Measurements from ENCODE around the gene ABHD8. TPM values are rescaled to one million over a fixed set of nuclear protein-coding genes. Genes with fewer than 3 reads are reported as not detected.

The ABHD8 gene
- polyA plus RNA-seq, 1 donor = 7.2 TPM

DNA sequence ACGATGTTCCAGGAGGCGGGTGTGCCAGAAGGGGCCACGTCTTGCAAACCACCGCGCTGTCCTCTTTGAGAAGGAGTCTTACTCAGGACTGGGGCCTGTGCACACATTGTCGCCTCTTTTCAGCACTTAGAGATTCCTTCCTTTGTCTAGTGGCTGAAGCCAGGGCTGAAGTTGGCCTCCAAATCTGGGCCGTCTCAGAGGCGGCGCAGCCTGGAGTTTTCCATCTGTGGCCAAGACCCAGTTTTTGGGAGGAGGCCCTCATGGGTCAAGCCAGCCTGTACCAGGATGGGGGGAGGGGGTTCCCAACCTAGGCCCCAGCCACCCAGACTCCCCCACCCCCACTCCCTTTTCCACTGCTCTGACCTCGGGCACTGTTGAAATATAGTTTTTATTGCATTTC, 19.6 kb upstream of the ABHD8 start:
- DNase-seq = no peak

DNA sequence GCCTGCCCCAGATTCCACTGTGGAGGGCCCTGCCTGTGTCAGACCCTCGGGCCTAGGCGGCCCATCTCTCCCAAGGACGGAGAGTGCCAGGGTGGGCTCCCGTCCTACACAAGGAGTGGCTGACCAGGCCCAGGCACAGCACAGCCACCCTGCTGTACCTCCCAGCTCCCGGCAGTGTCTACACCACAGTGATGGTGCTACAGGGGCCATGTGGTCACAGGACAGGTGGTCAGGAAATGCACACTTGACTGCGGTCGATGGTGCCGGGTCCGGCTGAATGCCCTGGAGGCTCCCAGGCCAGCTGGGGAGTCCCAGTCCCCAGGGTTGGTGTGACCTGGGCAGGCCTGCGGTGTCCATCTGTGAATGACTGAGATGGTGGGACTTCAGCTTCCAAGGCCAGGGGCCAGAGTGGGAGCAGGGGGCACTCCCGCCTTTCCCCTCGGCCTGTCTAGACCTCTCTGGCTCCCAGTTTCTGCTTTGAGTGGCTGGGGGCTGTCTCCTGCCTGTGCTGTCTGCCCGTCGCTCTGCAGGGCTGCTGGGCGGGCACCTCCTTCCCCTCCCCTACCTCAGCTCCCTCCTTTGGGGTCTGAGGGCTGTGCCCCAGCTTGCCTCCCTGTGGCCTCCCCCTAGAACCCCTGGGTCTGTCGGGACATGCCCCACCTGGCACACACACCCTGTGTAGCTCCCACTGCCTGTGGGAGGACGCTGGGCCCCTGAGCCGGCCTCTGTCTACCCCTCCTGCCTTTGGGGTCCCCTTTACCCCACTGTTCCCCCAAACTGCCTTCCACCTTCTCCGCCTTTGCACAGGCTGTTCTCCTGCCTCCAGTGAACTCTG, 18.6 kb upstream of the ABHD8 start:
- no peak for DNase-seq

DNA sequence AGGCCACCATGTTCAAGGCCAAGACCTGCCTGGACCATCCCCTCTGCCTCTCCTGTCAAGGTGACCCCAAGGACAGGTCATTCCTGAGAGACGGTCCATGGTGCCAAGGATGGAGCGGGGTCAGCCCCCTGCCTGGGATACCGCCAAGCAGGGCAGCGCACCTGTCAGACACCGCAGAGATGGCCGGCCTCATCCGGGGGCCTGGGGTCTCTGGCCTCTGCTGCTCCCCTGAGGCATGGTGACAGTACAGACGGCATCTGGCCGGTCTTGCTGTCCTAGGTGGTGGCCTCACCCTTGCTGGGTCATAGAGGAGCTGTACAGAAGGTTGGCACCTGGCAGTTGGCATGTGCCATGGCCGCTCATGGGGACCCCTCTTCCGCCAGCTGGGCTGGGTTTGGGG, 17.2 kb upstream of the ABHD8 start:
- DNase-seq = no peak

DNA sequence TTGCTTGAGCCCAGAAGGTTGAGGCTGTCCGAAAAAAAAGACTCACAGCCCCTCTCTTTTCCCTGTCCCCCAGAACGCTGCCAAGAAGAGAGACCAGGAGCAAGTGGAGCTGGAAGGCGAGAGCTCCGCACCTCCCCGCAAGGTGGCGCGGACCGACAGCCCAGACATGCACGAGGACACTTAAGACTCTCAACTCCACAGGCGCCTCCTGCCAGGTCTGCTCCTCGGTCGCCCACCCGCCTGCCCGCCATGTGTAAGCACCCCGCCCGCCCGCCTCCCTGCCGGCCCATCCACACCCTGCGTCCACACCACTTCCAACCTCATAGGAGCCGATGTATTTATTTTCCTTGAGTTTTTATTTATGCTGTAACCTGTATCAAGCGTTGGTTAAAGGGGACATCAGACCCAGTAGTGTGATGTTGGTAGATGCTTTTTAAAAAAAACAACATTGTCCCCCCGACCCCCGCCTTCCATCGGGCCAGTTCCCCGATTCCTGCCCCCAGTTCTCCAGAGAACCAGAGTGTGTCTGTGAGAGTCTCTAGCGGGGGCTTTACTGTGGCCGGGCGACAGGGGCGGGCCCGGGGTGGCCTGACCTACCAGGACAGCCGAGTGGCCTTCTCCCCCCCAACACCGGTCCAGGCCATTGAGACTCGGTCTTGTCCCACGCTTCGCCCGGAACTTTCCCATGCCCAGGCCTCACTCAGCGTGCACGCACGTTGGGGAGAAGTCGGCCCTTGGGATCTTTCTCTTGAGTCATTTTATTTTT, 16.4 kb upstream of the ABHD8 start:
- no peak for DNase-seq

DNA sequence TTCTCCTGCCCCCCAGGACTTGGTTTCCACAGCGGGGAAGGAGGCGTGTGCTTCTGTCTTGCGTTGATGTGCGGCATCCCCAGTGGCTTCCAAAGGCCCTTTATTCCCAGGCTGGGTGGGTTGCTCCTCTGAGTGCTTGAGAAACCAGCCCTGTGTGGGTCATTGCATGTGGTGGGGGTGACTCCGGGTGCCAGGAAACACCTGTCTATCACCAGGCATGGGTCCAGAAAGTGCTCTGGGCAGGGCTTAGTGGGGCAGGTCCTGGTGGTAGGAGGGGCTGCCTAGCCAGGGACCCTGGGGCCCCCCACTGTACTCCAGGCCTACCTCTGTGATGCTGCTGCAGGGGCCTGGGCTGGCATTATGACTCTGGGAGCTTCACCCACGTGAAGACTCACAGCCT, 15.7 kb upstream of the ABHD8 start:
- no peak for DNase-seq

DNA sequence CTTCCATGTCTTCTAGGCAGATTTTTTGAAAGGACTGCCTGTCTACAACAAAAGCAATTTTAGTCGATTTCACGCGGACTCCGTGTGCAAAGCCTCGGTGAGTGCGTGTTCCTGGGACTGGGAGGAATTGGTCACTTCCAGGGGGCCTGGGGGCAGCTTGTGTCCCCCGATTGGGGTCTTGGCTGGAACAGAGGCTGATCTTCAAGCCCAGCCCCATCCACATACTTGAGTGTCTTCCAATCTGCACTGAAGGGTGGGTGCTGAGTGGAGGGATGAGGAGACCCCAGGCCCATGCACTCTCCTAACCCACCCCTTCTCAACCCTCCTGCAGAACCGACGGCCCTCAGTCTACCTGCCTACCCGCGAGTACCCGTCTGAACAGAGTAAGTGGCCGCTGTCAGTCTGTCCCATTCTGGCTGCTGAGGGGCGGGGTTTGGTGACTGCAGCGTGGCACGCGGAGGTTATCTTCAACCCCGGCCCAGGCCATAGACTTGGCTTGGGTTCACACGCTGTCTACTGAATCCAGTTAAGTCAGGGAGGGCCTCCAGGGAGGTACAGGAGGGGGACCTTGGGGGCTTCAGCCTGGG, 10.9 kb upstream of the ABHD8 start:
- DNase-seq = no peak

DNA sequence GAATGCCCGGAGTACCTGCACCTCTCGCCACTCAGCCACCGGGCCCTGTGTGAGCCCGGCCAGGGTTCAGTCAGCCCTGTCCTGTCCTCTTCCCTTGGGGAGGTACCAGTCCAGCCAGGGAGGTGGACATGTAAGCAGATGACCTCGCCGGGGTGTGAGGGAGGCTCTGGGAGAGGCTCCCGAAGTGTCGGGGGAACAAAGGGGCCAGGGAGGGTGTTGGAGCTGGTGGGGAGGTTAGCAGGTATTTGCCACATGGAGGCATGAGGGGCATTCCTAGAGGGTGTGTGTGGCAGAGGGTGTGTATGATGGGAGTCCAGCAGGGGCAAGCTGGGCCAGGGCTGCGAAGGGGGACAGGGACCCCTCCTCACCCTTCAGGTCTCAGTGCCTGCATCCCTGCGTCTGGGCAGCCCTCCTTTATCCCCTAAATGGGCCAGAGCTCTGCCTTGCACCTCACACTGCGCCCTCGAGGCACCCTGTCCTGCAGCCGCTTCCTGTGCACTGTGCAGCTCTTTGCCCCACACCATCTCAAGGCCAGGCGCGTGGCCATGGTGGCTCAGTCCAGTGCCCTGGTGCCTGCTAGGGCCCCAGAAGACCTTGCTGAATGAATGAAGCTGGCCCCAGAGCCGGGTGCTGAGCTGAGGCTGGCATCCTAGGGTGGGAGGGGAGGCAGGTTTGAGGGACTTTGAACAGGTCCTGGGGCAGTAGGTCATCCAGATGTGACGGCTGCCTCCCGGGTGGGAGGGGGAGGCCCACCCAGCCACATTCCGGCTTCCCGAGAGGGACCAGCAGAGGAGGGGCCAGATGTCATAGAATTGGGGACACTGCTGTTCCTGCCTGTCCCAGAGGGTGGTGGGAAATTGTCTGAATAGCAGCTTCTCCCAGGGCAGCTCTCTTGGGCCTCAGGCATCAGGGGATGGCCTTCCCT, 9.2 kb upstream of the ABHD8 start:
- no peak for DNase-seq

DNA sequence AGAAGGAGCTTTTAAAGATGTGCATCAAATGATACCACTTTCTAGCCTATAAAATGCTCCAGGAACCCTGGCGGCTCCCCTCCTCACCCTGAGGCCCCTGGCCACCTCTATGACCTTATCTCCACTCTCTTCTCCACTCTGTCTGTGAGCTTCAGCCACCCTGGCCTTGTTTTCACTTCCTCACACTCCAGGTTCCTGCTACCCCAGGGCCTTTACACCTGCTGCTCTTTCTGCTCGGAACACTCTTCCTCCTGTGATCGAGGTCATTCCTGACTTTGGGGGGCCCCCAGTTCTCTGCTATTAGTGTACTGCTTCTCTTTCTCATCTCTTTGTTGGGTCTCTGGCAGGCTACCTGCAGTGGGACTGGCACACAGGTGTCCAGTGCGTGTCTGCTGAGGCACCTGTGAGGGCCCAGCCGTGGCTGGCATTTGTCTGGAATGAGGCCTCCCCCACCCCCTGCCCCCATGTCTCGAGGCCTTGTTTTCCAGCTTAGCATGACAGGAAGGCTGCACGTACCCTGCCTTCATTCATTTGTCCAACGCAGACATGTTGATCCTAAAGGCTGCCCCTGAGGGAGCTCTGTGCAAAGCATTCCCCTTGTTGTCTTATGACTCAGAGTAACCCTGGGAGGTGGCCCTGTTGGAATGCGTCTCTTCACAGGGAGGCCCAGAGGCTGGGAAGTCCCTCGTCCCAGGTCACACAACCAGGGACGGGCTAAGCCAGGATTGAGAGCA, 8.4 kb upstream of the ABHD8 start:
- no peak for DNase-seq

DNA sequence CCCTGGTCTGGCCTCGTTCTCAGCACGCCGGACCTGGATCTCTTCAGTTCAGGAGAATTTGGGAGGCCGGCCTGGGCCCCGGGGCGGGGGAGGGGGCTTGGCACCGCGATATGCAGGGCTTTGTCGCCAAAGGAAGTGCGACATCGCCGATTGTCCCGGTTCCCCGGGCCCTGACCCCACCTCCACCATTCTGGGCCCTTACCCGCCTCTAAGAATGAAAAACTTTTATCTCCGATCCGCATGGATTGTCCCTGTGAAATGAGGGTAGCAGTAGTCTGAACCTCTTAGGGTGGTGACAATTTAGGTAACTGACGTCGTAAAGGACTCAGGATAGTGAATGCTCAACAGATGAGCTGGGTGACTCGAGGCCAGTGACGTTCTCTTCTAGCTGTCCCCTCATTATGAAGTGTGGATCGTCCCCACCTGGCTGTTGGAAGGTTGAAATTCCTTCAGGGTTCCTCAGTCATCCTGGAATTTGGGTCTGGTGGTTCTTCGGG, 6.8 kb upstream of the ABHD8 start:
- DNase-seq = no peak

DNA sequence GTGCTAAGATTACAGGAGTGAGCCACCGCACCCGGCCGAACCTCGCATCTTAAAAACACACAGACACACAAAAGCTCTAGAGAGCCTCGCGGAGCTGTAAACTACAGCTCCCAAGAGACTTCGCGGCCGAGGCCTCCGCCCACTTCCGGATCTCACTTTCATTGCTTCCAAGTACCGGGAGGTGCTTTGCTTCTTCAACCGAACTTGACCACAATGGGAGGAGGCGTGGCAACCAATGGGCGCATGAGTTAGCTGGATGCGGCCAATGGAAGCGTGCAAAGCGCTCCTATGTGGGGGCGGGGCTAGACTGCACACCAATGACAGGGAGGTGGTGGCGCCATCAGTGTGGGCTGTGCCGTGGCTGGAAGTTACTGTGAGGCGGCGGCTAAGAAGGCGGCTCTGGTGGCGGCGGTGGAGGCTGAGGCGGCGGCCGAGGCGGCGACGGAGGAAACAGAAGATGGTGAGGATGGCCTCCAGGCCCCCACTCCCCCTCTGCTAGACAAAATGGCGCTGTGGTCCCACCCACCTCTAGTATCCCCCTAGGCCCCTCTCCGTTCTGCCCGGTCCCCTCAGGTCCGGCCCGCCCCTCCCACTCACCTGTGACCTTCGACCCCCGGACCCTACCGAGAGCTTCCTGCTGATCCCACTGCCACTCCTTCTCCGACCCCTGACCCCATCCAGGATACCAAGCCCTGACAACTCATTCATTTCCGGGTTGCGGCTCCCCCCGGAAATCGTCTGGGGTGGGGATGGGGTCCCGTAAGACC, 6.2 kb upstream of the ABHD8 start, which contains the start of gene DDA1:
Gene DDA1 (plus strand): TSS at position 366 of the 767 bp plus-strand sequence. CDS start 92 bp downstream, at position 458.
- peak; percentile 99 for DNase-seq

DNA sequence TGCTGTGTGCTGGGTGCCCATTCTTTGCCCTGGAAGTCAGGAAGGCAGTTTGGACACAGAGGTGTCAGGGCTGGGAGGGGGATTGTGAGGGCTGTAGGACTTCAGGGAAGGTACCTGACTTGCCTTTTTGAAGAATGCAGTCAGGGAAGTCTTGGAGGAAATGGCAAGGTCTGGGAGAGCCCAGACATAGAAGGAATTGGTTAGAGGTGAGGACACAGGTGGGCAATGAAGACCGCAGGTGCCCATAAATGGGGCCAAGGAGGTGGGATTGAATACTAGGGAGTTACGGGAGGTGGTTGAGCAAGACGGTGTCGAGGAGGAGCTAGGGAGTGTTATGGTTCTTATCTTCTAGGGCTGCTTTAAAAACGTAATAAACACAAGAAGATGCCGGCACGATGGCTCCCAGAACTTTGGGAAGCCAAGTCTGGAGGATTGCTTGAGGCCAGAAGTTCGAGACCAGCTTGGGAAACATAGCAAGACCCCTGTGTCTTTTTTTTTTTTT, 4.7 kb upstream of the ABHD8 start:
- no peak for DNase-seq

DNA sequence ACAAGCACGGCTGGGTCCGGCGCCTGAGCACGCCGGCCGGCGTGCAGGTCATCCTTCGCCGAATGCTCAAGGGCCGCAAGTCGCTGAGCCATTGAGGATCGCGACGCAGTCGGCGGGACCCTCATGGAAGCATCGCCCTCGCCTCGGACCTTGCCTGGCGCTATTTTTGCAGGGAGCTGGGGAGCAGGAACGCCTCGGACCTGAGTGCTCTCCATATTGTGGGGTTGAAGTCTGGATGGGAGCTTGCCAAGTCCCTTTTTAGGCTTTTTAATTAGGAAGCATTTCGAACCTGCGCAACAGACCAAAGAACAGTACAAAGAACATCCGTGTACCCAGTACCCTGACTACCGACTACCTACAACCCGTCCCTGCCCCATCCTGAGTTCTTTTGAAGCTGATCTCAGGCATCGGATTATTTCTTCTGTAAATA, 3.1 kb upstream of the ABHD8 start:
- no peak for DNase-seq

DNA sequence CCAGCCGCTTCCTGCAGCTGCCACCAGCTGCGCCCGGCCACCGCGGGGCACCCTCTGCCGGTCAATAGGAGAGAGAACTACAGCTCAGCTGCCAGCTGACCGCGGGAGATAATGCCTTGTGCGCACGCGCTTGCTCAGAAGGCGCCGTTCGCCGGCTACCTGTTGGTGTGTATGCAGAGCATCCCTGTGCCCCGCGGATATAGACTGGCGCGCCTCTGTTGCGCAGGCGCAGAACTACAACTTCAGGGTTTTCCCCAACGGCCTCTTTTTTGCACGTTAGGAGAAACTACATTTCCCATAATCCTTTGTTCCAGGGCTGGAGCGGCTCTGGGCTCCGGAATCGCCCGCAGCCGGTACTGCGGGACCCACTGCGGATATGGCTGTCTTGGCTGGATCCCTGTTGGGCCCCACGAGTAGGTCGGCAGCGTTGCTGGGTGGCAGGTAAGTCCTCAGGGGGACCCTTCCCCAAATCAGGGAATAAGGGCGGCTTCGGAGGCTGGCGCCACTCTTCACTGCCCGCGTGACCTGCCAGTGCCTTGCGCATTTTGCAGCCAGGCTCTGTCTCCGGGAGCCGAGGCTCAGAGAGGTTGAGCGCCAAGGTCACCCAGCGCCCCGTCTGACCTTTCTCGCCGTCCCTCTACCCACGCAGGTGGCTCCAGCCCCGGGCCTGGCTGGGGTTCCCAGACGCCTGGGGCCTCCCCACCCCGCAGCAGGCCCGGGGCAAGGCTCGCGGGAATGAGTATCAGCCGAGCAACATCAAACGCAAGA, 2.5 kb upstream of the ABHD8 start, which contains the start of gene MRPL34:
Gene MRPL34 (plus strand): TSS at position 356 of the 768 bp plus-strand sequence. CDS start 21 bp downstream, at position 377.
- peak; percentile 98 for DNase-seq

DNA sequence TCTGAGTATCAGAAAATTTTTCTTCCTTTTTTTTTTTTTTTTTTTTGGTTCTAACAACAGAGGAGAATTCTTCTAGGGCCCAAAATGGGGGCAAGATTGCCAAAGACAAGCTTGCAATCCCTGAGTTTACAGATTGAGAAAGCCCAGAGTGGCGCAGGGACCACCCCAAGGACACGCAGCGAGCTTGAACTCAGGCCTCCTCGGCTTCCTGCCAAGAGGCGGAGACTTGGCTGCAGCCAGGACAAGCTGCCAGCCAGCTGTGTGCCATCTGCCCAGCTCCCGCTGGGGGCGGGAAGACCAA, 1.9 kb upstream of the ABHD8 start:
- no peak for DNase-seq

DNA sequence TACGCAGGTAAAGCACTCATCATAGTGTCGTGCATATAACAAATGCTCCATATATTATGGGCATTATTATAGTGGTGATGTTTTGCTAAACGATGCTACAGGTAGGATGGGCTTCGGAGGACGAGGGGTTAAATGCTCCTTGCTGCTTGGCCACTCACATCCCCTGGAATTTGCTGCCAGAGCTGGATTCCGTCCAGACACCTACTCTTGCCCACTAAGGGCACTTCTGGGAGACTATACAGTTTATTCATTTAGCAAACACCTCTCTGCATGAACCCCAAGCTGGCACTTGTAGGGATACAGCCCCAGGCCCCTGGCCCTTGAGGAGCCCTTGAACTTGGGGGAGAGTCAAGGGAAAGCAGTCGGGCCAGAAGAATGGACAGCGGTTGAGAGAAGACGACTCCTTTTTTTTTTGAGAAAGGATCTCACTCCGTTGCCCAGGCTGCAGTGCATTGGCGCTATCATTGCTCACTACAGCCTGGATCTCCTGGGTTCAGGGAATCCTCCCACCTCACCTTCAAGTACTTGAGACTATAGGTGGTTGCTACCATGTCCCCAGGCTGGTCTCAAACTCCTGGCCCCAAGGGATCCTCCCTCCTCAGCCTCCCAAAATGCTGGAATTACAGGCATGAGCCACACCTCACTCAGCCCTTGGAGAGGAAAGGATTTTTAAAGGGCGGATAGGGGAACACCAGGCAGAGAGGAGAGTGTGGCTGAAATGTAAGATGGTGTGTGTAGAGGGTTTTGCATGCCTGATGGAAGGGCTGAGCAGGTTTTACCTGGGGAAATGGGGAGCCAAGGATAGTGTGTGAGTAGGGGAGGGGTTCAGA, 1.4 kb upstream of the ABHD8 start:
- no peak for DNase-seq

DNA sequence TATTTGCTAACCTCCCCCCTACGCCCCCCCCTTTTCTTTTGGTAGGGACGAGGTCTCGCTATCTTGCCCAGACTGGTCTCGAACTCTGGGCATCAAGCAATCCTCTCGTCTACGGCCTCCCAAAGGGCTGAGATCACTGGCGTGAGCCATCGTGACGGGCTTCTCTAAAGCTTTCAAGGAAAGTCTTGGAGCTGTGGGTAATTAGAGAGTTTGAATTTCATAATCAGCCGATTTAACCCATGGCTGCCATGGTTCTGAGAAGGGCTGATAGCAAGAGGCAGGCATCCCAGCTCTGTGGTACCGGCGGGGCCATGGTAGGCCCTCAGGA, 679 bp upstream of the ABHD8 start:
- DNase-seq = no peak

DNA sequence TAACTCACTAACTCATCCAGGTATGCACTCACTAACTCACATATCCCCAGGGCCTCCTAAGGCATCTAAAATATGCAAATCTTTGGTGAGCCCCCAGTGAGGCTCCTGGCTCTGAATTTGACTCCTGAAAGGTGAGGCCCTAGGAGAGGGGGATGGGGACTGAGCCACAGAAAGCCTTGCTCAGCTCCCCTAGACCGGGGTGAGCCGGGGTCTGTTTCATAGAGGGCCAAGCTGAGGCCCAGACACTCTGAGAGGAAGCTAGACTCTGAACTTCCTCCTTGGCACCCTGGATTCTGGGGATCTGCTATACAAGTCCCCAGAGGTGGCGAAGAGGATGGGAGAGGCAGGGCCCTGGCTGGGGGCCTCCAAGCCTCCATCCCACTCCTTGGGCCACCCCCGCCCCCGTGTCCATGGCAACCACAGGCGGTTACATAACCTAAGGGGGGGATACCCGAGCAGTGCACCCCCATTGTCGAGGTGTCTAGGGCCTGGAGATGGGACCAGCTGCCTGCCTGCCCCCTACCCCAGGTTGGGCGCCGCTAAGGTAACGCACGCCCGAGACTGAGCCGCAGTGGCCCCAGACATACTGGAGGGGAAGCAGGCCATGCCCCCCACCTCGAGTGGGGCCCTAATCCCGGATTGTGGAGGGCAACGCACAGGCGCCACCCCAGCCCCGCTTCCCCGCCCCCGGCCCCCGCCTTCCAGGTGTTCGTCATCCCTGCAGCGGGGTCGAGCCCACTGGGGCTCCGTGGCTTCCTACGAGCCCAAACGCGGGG, 646 bp downstream of the ABHD8 start:
- DNase-seq = no peak

All from left kidney (tissue), 2 donors.